ENCODE data around the gene SLC2A9. TPM values are rescaled to one million over a fixed set of nuclear protein-coding genes. Genes with fewer than 3 reads are reported as not detected.
A peak's percentile ranks its signal among the peaks of the same experiment; 100 is the strongest.

The SLC2A9 gene
- total and polyA plus RNA-seq, 2 of the 8 experiments (the other 6 are each of a cell fraction or from before 2014, with no cell fraction given) = 0.20 to 0.26 TPM

DNA sequence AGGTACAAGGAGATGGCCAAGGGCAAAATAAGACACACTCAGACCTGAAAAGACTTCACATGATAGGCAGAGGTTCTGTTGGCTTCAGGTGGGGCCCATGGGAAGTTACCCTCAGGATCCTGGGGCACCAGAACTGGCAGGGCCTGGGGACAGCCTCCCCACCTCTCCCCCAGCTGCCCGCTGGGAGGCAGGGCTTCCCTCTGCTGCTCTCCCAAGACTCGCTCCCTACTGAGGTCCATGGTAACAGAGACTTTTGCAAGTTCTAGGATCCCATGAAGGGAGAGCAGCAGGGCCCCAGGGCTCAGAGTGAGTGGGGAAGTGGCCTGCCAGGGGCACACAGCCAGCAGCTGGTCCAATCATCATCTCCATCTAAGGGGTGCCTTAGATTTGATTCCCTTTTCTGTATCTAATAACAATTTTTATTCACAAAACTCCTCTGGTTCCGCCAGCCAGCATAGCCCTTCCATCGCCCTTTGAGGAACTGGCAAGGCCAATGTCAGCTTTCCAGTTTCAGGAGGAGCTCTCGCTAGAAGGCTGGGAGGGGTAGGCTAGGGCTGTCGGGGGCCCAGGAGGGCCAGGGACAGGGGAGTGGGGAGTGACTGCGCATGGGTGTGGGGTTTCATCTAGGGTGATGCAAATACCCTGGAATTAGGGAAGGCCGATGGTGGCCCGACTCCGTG is 78.2 kb downstream of the SLC2A9 start:
- Histone ChIP-seq H4K20me1 (replicated peaks in 1 of 2; ENCODE audit: control insufficient read depth in 1 of 2, insufficient read depth in 2 of 2, low read length in 2 of 2) (no peaks in the 10 kb centered on the region), H3K23me2 (ENCODE audit: low read depth, low read length) (no peaks in the 10 kb centered on the region), H2BK20ac (ENCODE audit: low read length) (no peak overlapping the region), H4K91ac (replicated peaks; ENCODE audit: insufficient read length, low read length) (no peak overlapping the region), H3K4me3 (ENCODE audit: extremely low read depth in 1 of 4, insufficient read depth in 2 of 4, low read depth in 3 of 4, low read length in 4 of 4) (no peak overlapping the region), H3K14ac (ENCODE audit: insufficient read length) (no peak overlapping the region), H3K27me3 (replicated peaks in 1 of 4; ENCODE audit: control insufficient read depth in 3 of 4, extremely low read depth in 1 of 4, insufficient read depth in 3 of 4, low read length in 3 of 4) (no peaks in the 10 kb centered on the region), H2BK120ac (replicated peaks; ENCODE audit: low read depth, low read length) (no peak overlapping the region), H3K9ac (replicated peaks in 1 of 4; ENCODE audit: extremely low read depth in 1 of 4, low read depth in 3 of 4, low read length in 3 of 4) (no peak overlapping the region), H2AK5ac (ENCODE audit: low read depth, low read length) (no peak overlapping the region), H4K5ac (ENCODE audit: insufficient read length, low read depth, low read length) (no peak overlapping the region), H3K79me2 (ENCODE audit: control insufficient read depth in 1 of 2, insufficient read depth in 2 of 2, low read length in 2 of 2) (no peaks in the 10 kb centered on the region), H2BK12ac (ENCODE audit: low read depth, low read length) (no peak overlapping the region), H3K56ac (replicated peaks; ENCODE audit: insufficient read length, low read depth, low read length) (no peak overlapping the region), H3K4me2 (ENCODE audit: insufficient read depth in 1 of 2, low read depth in 2 of 2, low read length in 2 of 2) (no peak overlapping the region), H3K4me1 (replicated peaks in 1 of 4; ENCODE audit: control insufficient read depth in 3 of 4, insufficient read depth in 4 of 4, low read length in 3 of 4) (peaks cover 2 to 11% (median 8%) of the 10 kb centered on the region in 4 experiments; a peak in 6 of 7 replicates), H4K8ac (ENCODE audit: extremely low read depth, insufficient read depth, low read length) (no peak overlapping the region), H3K36me3 (ENCODE audit: control insufficient read depth in 2 of 4, insufficient read depth in 4 of 4, low read length in 3 of 4) (no peaks in the 10 kb centered on the region), H3K9me3 (ENCODE audit: insufficient read depth in 2 of 2, low read depth in 1 of 2, low read length in 1 of 2) (no peaks in the 10 kb centered on the region), H3K4ac (replicated peaks; ENCODE audit: insufficient read length, low read depth, low read length) (no peak overlapping the region), H3K18ac (ENCODE audit: extremely low read depth, low read length) (no peak overlapping the region), H2AFZ (ENCODE audit: low read length) (no peak overlapping the region), H3K27ac (ENCODE audit: low read depth, low read length) (no peak overlapping the region), H3K23ac (ENCODE audit: insufficient read length) (no peak overlapping the region), H2BK5ac (ENCODE audit: low read depth, low read length) (no peak overlapping the region), H2BK15ac (ENCODE audit: low read length) (no peak overlapping the region), H3K79me1 (ENCODE audit: low read depth, low read length) (no peaks in the 10 kb centered on the region)
- no peak for FAIRE-seq
- peak in 1 of 2 experiments; percentile 26 for DNase-seq (ENCODE audit: low read depth in 1 of 2, low spot score in 2 of 2)
- TF ChIP-seq CBX8 (IDR thresholded peaks at IDR 0.05; ENCODE audit: borderline replicate concordance, low read depth, low read length) = no peak
- no peak for TF ChIP-seq SAP30 (IDR thresholded peaks at IDR 0.05; ENCODE audit: insufficient read depth, insufficient replicate concordance, low read length)
- no peak for TF ChIP-seq RFX5 (IDR thresholded peaks at IDR 0.05; ENCODE audit: borderline replicate concordance, low read depth, low read length)
- TF ChIP-seq ZNF274 (IDR thresholded peaks at IDR 0.05; ENCODE audit: borderline replicate concordance, extremely low read depth, low read length) = no peak
- no peak for TF ChIP-seq CHD1 (IDR thresholded peaks at IDR 0.05; ENCODE audit: low read depth, low read length)
- TF ChIP-seq CTBP2 (IDR thresholded peaks at IDR 0.05; ENCODE audit: borderline replicate concordance, insufficient read depth, insufficient read length, low read length) = no peak
- ChIA-PET CTCF (ENCODE audit: partially characterized antibody) (interaction anchor here (4.2 kb wide), 1 partner anchor 72 kb away, joined by 21 read pairs; no protein-coding TSS in a partner anchor), POLR2A (ENCODE audit: partially characterized antibody) (no interaction called here)
- 81% methylated on average over 6 of the region's 10 CpGs; no CpG with 5 or more reads in 1 of the 2 experiments for WGBS, 2 experiments (ENCODE audit: extremely low coverage in 1 of 2, insufficient coverage in 1 of 2, insufficient read length in 1 of 2, insufficient replicate concordance in 2 of 2, low coverage in 1 of 2, low lambda C conversion rate in 2 of 2, missing lambda C conversion rate in 1 of 2)
